ENCODE measurements around the gene BHLHA9. TPM values are rescaled to one million over a fixed set of nuclear protein-coding genes. Genes with fewer than 3 reads are reported as not detected.

BHLHA9 gene
- total RNA-seq, 1 donor, result not detected

GRCh38 chr17:1294157-1294717 lies 24.0 kb downstream of the BHLHA9 start:
- no peak for TF ChIP-seq CTCF (IDR thresholded peaks at IDR 0.05; ENCODE audit: insufficient read depth, low read depth, low read length)
- no peak overlapping the region for H3K4me3 ChIP-seq (ENCODE audit: low read depth, low read length)
- no peak for DNase-seq (ENCODE audit: low read depth)

DNA sequence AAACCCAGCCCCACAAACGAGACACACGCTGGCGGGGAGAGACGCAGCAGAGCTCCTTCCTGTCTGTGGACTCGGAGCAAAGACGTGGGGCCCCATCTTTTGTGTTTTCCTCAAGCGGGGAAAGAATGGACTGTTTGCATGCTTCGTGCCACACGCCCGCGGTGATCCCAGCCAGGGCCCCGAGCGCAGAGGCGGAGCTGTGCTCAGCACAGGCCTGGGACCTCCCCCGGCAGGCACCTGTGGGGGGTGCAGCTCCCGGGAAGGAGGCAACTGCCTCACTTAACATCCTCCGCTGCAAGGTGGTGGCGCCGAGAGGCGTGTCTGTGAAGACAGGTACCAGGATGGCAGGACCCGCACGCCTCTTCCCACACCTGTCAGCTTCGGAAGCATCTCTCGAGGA lies 28.4 kb downstream of the BHLHA9 start:
- no peak overlapping the region for H3K4me3 ChIP-seq (ENCODE audit: low read depth, low read length)

DNA sequence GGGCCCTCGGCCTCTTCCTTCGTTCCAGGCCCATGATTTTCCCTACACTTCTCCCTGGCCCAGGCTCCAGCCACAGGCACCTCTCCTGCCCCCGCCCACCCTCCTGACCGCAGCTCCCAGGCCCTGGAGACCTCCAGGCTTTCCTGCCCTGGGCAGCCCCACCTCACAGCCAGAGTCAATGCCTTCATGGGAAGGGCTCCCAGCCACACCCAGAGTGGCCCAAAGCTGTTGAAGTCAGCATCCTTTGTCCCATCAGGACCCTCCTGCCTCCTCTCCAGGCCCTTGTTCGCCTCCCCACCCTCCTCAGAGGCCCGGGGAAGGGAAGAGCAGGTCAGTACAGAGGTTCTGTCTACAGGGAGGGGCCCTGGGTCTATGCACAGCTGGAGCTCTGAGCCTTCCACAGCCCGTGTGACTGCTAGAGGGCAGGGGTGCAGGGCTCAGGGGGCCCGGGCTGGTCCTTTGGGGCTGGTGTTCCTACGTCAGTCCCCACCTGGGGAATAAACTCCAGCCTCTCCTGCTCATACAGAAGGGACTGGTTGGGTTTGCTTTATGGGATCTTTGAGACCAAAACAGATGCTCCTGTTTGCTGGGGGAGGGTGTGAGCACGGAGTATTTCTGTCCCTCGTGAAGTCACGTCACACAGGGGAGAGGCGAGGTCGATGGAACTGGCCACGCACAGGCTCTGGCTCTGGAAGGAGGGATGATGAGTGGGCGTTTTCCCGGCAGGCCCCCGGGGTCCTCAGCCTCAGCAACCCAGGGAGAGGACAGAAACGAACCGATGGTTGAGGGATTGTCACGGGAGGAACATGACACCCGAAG lies 29.5 kb downstream of the BHLHA9 start:
- no peak for DNase-seq (ENCODE audit: low read depth)
- H3K4me3 ChIP-seq (ENCODE audit: low read depth, low read length), result no peak overlapping the region
- TF ChIP-seq CTCF (IDR thresholded peaks at IDR 0.05; ENCODE audit: insufficient read depth, low read depth, low read length), result no peak

More for the DNA sequence above, 28.4 kb downstream of the BHLHA9 start:
- no peak for DNase-seq (ENCODE audit: low read depth)
- TF ChIP-seq CTCF (IDR thresholded peaks at IDR 0.05; ENCODE audit: insufficient read depth, low read depth, low read length), result no peak

DNA sequence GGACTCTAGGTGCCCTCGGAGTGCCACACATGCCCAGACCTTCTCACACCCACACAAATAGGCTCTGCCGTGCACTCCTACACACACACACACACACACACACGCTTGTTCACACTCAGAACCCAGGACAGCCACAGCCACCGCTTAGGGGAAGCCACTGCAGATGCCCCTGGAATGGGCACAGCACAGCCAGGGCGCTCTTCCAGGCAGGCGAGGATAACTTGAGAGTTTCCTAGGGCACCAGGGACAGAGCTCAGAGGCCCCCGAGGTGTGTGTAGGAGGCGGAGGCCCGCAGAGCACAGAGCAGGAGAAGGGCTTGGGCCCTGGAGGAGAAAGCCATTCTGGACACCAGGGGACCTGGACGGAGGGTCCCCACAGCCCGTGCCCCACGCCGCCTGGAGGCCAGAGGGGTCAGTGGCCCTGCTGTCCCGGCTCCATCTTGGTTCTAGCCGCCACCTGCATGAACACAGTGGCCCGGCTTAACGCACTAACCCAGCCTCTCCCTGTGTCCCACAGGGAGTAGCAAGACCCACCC lies 30.2 kb downstream of the BHLHA9 start:
- H3K4me3 ChIP-seq (ENCODE audit: low read depth, low read length), result no peak overlapping the region
- no peak for TF ChIP-seq CTCF (IDR thresholded peaks at IDR 0.05; ENCODE audit: insufficient read depth, low read depth, low read length)
- no peak for DNase-seq (ENCODE audit: low read depth)

DNA sequence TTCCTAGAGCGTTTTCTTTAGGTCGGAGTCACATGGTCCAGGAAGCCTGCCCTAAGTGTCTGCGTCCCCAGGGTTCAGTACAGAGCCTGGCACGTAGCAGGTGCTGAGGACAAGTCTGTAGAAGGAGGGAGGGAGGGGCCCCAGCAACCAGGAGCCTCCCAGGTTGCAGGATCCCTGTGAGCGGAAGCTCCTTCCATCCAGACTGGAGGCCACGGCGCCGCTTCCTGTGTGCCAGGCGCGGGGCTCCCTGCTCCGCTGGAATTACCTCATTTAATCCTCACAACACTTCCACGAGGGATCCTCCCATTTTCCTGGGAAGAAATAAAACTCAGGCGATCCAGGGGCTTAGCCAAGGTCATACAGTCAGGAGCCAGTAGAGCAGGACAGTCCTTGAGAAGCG lies 31.3 kb downstream of the BHLHA9 start:
- no peak for DNase-seq (ENCODE audit: low read depth)
- no peak for TF ChIP-seq CTCF (IDR thresholded peaks at IDR 0.05; ENCODE audit: insufficient read depth, low read depth, low read length)
- H3K4me3 ChIP-seq (ENCODE audit: low read depth, low read length), result no peak overlapping the region

DNA sequence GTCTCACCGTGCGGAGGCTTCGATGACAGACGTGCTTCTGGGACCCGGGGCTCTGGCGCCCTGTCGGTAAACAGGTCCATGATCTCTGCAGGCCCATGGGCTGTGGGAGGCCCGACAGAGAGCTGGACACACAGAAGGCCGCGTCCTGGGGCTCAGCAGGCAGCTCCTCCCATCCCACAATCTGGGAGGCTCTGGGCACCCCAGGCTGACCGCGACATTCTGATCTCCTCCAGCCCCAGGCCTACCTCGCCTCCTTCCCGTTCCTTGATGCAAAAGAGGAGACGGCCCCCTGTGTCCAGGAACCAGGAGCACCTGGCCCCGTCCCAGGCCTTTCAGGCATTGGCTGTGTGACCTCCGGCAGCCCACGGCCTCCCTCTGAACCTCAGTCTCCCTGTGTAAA lies 32.5 kb downstream of the BHLHA9 start:
- no peak for TF ChIP-seq CTCF (IDR thresholded peaks at IDR 0.05; ENCODE audit: insufficient read depth, low read depth, low read length)
- DNase-seq (ENCODE audit: low read depth), result no peak
- H3K4me3 ChIP-seq (ENCODE audit: low read depth, low read length), result no peak overlapping the region

All from fibroblast of villous mesenchyme (primary cell).